GM21825 (cell line): ENCODE results near the gene FHIT.

ENCODE experiments used
- ATAC-seq: cut with Tn5 transposase; IDR thresholded peaks from one replicate; pipeline ENCODE4 v1.9.1; 2021; ENCODE audit warnings: mild to moderate bottlenecking, moderate library complexity; ENCODE audit not compliant: unreplicated experiment

FHIT gene

DNA sequence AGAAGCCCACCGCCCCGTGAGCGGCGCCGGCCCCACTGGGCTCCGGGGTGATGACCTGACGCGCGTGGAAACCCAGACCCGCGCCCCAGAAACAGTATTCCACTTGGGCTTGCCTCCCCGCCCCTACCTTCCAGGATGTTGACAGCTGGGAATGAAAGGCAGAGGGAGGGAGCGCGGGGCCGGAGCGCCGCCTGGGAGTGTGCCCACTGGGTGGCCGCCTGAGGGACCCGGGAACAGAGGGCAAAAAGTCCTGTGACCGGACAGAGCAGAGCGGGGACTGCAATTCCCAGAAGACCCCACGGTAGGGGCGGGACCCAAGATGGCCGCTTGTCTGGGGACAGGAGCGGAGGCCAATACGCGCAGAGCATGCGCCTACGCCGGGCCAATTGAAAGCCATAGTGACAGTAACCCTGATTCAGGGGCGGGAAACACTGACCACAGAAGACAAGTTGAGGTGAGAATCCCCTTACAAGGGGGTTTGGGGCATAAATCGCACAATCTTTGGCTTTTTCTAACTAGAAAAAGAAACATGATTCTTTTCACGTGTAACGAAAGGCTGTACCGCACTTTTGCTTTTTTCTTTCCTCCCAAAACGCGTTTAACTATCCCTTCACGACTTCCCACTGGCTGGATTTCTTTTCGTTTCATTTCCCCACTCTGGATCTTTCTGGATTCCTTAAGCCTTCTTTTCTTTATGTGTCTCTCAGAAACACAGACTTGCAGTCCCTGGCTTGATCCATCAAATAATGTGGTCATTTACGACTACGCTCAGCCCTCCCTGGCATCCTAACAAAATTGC, at the start of gene FHIT:
Gene FHIT, minus strand, starts transcription at position 279 of the 799 bp plus-strand sequence.
- peak; percentile 95 for ATAC-seq

GRCh38 chr3:61300786-61301185, 49.5 kb upstream of the FHIT start:
- no peak for ATAC-seq

DNA sequence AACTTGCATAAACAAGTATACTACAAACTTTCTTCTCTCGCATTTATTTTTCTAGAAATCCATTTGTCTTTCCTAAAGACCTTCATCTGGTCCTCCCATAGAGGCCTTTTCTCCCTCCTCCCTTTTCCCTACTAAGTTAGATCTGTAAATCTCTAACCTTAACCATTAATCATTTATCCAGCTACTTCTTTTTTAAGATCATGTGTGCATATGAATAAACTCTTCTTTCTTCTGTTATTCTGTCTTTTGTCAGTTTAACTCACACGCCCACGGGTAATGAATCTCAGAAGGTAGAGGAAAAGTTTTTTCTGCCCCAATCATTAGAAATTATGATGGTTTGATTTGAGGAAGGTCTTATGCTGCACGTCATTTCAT, 48.7 kb upstream of the FHIT start:
- no peak for ATAC-seq

- ATAC-seq, result no peak
Observed at GRCh38 chr3:61299343-61300005, 48.2 kb upstream of the FHIT start.

DNA sequence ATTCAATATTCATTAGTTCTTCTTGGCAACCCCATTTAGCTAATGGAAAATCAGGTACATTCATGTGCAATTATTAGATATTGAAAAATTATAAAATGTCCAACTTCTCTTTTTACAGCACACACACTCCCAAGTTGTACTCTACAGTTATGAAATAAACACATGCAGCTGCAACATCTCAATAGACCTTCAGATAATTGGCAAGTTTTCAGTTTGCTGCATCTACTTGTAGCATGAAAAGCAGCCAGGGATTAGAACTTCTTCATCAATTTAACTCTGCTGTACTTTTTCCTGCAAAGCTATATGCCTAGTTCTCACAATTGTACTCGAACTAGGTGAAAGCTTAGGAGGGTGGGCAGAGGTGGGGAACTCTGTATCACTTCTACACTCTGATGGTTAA, 46.6 kb upstream of the FHIT start:
- ATAC-seq, result no peak

DNA sequence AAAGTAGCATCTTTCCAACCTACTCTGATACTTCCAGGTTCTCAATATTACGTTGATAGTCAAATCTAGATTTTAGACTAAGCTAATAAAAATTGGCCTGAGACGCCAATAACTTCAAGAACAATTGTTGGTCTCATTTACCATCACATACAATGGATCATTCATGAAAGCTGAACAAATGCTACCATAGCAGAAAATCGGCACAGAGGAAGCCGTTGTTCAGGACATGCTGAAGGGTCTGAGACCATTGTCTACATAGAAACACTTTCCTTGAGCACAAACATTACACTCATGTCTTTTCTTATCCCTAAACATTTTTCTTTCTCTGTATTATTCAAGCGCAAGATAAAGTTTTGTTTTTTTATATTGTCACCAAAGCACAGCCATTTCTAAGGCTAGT, 37.2 kb upstream of the FHIT start:
- no peak for ATAC-seq

GRCh38 chr3:61283876-61284275, 32.6 kb upstream of the FHIT start:
- ATAC-seq, result no peak

- ATAC-seq, result no peak
Observed at GRCh38 chr3:61278713-61279112, 27.5 kb upstream of the FHIT start.

DNA sequence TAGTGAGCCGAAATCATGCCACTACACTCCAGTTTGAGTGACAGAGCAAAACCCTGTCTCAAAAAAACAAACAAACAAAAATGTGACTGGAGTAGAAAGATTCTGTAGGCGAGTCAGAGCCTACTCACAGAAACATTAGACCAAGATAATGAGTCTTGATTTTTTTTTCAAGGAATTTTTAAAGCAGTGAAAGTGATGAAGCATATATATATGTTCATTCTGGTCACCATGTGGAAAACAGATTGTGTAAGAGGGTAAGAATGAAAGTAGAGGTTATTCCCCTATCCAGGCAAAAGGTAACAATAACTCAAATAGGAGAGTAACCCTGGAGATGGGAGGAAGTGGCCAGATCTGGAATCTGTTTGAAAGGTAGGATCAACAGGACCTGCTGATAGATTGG, 26.2 kb upstream of the FHIT start:
- no peak for ATAC-seq

GRCh38 chr3:61269435-61269834, 18.2 kb upstream of the FHIT start:
- ATAC-seq, result no peak

DNA sequence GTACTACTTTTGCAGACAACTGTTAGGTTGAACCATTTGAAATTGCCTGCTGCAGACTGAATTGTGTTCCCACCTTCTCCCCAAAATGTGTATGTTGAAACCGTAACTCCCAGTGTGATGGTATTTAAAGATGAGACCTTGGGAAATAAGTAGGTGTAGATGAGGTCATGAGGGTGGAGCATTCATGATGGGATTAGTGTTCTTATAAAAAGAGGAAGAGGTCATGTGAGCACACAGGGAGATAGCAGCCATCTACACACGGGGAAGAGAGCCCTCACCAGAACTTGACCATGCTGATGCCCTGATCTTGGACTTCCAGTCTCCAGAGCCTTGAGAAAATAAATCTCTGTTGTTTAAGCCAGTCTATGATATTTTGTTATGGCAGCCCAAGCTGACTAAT, 17.4 kb upstream of the FHIT start:
- no peak for ATAC-seq

DNA sequence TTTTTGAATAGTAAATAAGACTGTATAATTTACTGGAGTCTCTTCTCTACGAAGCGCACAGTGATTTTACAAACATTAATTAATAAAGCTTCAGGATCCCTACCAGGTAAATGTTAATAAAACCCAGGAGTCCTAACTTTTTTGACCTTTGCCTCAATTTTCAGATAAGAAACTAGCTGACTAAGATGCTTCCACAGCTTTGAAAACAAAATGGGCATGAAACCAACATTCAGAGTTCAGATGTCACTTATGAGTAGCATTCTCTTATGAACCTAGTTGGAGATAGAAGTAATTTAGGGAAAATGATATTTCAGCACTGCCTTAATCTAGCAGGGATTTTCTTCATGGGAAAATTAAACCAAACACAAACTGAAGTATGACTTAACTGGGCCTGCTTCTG, 13.0 kb upstream of the FHIT start:
- no peak for ATAC-seq

DNA sequence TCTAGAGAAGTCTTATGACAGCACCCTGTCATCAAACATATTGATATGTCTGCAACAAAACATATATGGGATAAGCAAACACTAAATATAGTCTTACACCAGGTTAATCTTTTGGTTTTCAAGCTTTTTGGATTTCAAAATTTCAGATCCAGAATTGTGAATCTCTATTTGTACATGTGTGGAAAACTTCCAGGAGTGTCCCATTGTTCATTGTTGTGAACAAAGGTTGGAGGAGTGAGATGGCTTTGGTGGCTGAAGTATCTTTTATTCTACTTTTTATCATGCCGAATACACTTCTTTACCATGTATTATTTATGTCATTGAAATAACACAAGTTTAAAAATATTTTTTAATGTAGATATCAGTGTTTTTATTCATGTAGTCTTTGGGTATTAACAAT, 5.9 kb upstream of the FHIT start:
- ATAC-seq, result no peak

DNA sequence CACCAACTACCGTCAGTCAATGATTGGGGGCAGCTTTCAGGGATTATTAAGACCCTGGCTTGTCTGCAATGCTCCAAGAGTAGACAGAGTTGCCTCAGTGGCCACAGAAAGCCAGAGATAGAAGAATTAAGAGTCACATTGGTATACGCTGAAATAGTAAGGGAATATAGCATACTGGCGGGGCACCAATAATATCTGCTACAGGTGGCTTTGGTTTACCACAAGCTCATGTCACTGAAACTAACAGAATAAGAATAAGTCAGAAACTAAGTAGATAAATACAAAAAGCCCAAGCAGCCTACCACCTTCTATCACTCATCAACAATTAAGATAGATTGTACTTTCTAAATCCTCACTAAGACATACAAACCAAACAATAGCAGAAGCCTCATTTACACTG, 2.5 kb upstream of the FHIT start:
- no peak for ATAC-seq

DNA sequence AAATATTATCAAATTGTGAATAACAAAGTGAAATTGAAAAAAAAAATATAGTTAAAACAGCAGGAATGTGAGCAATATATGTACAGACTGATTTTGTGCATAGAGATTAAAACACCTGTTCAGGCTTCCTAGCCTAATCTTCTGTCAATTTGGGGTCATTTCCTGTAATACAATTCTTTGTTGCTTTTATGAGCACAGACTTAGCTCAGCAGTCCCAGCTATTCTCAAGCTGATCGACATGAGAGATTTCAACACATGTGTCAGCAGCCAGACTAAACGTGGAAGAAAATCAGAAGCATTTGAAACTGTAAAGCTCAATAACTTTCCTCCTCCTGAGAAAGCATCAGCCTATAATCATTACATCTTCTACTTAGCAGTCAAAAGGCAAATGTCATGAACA, 1.6 kb upstream of the FHIT start:
- ATAC-seq, result no peak

DNA sequence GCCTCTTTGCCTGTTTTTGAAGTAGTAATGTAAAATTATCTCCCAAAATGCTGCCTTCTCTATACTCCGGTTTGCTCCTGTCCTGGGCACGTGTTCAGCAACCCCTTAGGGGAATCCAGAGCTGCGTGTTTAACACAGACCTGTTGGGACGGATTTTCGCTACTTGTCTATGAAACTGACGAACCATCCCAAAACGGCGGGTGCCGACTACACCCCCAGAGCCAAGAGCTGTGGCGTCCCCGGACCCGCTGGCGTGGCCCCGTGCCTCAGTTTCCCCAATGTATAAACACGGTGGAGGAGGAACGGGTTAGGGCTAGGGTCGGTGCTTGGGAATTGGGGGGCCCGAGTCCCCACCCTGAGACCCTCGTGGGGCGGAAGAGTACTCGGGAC, 473 bp downstream of the FHIT start:
- ATAC-seq, result no peak

DNA sequence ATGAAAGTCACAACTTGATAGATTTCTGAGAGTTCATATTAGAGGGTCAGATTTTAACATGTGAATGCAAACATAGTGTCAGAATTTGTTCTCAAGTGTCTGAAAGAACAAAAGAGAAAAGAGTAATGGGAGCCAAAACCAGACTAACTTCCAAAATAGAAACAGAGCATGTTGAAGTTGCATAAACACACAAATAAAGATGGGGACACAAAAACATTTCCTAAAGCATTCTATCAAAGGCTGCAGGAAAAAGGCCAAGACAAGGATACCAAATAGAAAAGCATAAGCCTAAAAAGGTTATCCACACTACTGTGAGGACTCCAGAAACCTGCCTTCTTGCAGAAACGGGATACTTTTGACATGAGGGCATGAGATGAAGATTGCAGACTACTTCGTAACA, 2.8 kb downstream of the FHIT start:
- no peak for ATAC-seq

GRCh38 chr3:61247191-61247590, 4.1 kb downstream of the FHIT start:
- no peak for ATAC-seq

DNA sequence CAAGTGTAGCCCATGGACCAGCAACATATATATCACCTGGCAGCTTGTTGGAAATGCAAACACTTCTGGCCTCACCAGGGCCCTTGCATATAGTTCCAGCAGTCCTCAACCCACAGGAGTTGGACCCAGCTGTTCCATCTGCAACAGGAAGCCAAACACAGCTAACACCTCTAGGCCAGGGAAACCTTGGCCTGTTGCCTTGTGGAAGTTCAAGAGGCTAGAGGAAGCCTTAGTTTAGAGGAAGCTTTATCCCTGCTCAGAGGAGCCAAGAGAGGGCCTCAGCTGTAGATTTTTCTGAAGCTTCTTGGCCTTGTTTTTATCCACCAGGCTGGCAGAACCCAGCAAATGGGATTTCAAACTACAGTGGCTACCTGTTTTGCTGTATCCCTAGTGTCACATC, 11.4 kb downstream of the FHIT start:
- no peak for ATAC-seq

- no peak for ATAC-seq
Observed at GRCh38 chr3:61237858-61238257, 13.4 kb downstream of the FHIT start.

- peak; percentile 89 for ATAC-seq
Observed at GRCh38 chr3:61236556-61236955, 14.7 kb downstream of the FHIT start.

GRCh38 chr3:61233746-61234145, 17.5 kb downstream of the FHIT start:
- peak; percentile 39 for ATAC-seq

GRCh38 chr3:61231693-61232092, 19.6 kb downstream of the FHIT start:
- ATAC-seq, result no peak
